GM08714 (cell line): ENCODE data around the gene ZNF462.

Experiments used
- H3K4me3 ChIP-seq: fragments of 200-500 bp; sonication (Bioruptor generic); 2 replicates; pipeline ENCODE4 v1.5.1; 2014; ENCODE audit warnings: mild to moderate bottlenecking, low read length, inconsistent platforms
- ZNF274 ChIP-seq: IDR thresholded peaks from 2 replicates; pipeline ENCODE4 v1.6.1; 2012; ENCODE audit warnings: mild to moderate bottlenecking, low read depth, low read length

Gene ZNF462

DNA sequence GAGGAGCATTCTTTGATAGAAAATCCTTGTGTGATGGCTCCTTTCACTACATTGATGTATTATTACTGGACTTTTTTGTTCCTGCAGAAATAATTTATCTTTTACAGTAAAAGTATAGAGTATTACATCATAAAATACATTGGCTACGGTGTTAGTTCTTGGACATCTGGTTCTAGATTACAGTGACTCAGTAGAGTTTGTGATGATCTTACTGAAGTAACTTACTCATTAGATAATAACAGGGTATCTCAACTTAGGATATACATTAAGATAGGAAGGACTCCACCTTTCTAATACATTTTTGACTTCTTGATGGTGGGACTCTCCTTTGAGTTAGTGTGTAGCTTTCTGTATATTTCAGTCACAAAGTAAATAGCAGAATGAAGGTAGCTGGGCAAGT lies 59.1 kb downstream of the ZNF462 start:
- no peak for TF ChIP-seq ZNF274
- H3K4me3 ChIP-seq = no peak overlapping the region

GRCh38 chr9:106925392-106925791 lies 62.4 kb downstream of the ZNF462 start:
- no peak for TF ChIP-seq ZNF274

DNA sequence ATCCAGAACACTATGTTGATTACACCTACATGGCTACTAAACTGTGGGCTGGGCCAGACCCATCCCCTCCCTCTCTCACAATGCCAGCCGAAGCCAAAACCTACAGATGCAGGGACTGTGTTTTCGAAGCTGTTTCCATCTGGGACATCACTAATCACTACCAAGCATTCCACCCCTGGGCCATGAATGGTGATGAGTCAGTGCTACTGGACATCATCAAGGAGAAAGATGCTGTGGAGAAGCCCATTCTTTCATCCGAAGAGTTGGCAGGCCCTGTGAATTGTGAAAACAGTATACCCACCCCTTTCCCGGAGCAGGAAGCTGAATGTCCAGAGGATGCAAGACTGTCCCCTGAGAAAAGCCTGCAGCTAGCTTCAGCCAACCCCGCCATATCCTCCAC lies 65.0 kb downstream of the ZNF462 start:
- H3K4me3 ChIP-seq = no peak overlapping the region
- no peak for TF ChIP-seq ZNF274

More at GRCh38 chr9:106925392-106925791, 62.4 kb downstream of the ZNF462 start:
- H3K4me3 ChIP-seq = no peak overlapping the region

DNA sequence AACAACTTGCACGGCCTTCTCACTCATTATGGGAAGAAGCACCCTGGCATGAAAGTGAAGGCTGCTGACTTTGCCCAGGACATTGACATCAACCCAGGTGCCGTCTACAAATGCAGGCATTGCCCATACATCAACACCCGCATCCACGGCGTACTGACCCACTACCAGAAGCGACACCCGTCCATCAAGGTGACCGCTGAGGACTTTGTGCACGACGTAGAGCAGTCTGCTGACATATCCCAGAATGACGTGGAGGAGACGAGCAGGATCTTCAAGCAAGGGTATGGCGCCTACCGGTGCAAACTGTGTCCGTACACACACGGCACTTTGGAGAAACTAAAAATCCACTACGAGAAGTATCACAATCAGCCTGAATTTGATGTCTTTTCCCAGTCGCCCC lies 65.4 kb downstream of the ZNF462 start:
- no peak overlapping the region for H3K4me3 ChIP-seq
- no peak for TF ChIP-seq ZNF274

- H3K4me3 ChIP-seq = no peak overlapping the region
- no peak for TF ChIP-seq ZNF274
Observed at GRCh38 chr9:106929471-106930177, 66.7 kb downstream of the ZNF462 start.

GRCh38 chr9:106930477-106930876 lies 67.5 kb downstream of the ZNF462 start:
- TF ChIP-seq ZNF274 = no peak
- no peak overlapping the region for H3K4me3 ChIP-seq

DNA sequence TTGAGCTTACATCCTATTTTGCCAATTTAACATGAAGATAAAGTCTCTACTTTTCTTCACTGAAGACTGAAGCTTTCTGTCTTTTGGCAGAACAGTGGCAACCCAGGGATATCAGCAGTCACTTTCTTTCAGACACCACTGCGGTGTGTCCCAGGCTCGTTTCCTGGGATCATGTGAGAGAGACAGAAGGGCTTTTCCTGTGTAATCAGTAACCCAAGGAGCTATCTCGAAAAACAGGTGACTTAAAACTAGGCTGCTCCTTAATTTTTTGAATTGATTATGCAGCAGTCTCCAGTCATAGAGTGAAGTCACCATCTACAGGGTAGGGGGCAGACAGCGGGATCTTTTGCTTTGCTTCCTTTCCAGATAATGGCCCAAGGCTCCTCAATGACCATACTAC lies 68.5 kb downstream of the ZNF462 start:
- H3K4me3 ChIP-seq = no peak overlapping the region
- no peak for TF ChIP-seq ZNF274

DNA sequence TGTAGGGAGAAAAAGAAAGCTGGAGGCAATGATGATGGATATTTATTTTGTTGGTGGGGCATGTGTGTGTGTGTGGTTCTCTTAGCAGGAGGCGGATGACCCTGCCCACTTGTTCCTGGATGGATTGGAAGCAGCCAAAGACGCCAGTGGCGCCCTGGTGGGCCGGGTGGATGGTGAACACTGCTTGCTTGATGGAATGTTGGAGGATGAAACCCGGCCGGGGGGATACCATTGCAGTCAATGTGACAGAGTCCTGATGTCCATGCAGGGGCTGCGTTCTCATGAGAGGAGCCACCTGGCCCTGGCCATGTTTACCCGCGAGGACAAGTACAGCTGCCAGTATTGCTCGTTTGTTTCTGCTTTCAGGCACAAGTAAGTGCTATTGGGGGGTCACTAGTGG lies 69.2 kb downstream of the ZNF462 start:
- TF ChIP-seq ZNF274 = no peak
- no peak overlapping the region for H3K4me3 ChIP-seq

GRCh38 chr9:106932675-106933074 lies 69.7 kb downstream of the ZNF462 start:
- no peak overlapping the region for H3K4me3 ChIP-seq
- TF ChIP-seq ZNF274 = no peak

DNA sequence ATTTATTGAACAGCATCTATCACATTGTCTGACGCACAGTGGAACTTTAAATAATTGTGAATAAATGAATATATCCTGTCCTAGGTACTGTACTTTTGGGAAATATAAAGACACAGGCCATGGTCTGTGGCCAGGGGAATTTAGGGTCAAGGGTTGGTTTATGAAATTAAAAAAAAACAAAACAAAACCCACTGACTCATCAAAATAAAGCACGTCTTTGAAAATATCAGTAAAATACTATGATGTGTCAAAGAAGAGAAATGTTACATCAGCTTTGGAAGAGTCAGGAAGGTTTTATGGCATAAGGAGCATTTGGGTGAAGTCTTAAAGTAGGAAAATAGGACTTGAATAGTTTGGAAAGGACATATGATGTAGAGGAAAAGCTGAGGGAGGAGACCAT lies 70.5 kb downstream of the ZNF462 start:
- no peak for TF ChIP-seq ZNF274
- no peak overlapping the region for H3K4me3 ChIP-seq

- TF ChIP-seq ZNF274 = no peak
- H3K4me3 ChIP-seq = no peak overlapping the region
Observed at GRCh38 chr9:106934442-106935238, 71.7 kb downstream of the ZNF462 start.

DNA sequence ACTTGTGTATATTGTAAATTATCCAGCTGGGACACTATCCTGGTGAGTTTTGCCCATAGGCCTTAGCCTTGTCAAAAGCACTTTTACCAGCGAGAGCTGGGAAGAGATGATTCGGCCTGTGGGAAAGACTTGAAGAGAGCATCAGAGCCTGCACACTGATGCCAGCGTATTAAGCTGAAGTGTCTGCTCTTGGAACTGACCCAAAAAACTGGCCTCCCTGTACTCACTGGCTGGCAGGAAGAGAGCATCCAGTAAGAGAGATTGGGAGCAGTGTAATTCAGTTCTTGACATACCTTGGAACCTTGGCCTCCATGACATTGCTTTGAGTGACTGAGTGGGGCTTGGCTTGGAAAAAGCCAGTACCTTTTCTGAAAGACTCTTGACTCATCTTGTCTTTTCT lies 73.7 kb downstream of the ZNF462 start:
- TF ChIP-seq ZNF274 = no peak

GRCh38 chr9:106941916-106942315 lies 79.0 kb downstream of the ZNF462 start:
- H3K4me3 ChIP-seq = no peak overlapping the region
- TF ChIP-seq ZNF274 = no peak

More for the DNA sequence above, 73.7 kb downstream of the ZNF462 start:
- no peak overlapping the region for H3K4me3 ChIP-seq

DNA sequence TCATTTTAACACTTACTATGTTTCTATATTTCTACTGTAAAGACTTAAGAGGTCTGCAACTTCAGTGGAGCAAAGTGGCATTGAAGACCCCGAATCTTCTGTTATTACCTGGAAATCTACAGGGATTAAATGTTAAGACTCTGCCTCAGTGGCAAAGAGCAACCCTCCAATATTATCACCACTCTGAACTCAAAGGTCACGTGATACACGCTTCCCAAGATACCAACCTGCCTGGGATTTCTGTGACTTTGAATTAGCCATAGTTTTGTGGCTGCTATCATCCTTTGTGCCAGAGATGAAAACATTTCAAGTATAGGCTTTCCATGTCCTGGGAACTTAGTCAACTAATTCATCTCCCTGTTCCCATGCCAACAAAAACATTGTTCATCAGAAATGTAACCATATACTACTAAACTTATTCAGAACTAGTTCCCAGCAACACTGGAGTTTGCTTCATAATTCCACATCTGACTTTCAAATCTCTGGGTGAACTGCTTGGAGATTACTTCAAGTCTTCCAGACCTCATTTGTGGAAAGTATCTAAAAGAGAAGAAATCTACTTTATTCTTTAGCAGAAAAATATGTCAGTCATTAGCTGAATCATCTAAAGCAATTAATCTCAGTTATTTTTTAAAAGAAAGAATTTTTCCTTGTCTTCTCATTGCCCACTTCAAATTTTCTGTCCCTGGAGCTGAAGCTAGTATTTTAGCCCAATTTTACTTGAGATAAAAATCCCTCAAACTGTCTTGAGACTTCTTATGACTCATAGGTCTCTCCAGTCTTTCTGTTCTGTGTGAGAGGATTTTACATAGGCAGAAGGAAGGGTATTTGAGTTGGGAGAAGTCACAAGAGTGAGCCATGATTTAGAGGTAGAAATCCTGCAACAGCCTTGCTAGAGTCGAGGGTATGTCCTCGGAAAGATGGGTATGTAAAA lies 83.0 kb downstream of the ZNF462 start:
- no peak overlapping the region for H3K4me3 ChIP-seq
- TF ChIP-seq ZNF274 = no peak
